ENCODE measurements around the gene AGAP1.

The AGAP1 gene

DNA sequence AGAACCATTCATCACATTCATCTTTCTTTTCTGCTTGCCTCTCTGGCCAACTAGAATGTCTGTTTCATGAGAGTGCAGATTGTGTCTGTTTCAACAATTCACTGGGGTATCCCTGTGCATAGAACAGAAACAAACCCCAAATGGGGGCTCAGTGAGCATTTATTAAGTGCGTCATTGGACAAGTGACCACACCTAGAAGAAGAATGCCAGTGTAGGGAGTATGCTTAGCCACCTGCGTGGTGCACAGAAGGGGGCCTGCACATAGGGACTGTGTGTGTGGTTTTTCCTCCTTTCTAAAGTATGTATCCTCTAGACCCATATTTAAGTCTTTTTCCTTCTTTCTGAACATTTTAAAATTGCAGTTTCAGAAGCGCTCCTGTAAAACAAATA is 255.9 kb downstream of the AGAP1 start:
- DNase-seq (ENCODE audit: extremely low spot score) = no peak
- ChIA-PET POLR2A (no interaction called here), CTCF (interaction anchor here (5.4 kb wide), 1 partner anchor 154 kb away, joined by 76 read pairs; no protein-coding TSS in a partner anchor)
- TF ChIP-seq, protein P1, sequence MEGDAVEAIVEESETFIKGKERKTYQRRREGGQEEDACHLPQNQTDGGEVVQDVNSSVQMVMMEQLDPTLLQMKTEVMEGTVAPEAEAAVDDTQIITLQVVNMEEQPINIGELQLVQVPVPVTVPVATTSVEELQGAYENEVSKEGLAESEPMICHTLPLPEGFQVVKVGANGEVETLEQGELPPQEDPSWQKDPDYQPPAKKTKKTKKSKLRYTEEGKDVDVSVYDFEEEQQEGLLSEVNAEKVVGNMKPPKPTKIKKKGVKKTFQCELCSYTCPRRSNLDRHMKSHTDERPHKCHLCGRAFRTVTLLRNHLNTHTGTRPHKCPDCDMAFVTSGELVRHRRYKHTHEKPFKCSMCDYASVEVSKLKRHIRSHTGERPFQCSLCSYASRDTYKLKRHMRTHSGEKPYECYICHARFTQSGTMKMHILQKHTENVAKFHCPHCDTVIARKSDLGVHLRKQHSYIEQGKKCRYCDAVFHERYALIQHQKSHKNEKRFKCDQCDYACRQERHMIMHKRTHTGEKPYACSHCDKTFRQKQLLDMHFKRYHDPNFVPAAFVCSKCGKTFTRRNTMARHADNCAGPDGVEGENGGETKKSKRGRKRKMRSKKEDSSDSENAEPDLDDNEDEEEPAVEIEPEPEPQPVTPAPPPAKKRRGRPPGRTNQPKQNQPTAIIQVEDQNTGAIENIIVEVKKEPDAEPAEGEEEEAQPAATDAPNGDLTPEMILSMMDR (IDR thresholded peaks at IDR 0.05; ENCODE audit: control extremely low read depth, extremely low read depth, low read depth, missing control alignments) = no peak

DNA sequence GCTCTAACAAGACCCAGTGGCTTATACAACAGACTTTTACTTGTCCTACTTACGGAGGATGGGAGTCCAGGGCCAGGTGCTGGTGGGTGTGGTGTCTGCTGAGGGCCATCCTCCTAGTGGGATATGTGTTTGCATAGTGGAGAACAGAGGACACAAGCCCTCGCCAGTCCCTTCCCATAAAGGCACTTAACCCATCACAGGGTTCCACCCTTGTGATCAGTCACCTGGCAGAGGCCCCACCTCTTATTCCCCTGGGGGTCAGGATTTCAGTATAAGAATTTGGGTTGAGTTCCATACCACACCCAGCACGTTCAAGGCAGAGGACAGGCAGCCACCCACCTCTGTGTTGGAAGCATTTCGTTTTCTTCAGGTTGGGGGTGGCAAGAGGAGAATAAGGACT is 259.0 kb downstream of the AGAP1 start:
- ChIA-PET POLR2A (no interaction called here), CTCF (no interaction called here)
- DNase-seq (ENCODE audit: extremely low spot score) = no peak
- TF ChIP-seq, protein P1 (IDR thresholded peaks at IDR 0.05; ENCODE audit: control extremely low read depth, extremely low read depth, low read depth, missing control alignments) = no peak

DNA sequence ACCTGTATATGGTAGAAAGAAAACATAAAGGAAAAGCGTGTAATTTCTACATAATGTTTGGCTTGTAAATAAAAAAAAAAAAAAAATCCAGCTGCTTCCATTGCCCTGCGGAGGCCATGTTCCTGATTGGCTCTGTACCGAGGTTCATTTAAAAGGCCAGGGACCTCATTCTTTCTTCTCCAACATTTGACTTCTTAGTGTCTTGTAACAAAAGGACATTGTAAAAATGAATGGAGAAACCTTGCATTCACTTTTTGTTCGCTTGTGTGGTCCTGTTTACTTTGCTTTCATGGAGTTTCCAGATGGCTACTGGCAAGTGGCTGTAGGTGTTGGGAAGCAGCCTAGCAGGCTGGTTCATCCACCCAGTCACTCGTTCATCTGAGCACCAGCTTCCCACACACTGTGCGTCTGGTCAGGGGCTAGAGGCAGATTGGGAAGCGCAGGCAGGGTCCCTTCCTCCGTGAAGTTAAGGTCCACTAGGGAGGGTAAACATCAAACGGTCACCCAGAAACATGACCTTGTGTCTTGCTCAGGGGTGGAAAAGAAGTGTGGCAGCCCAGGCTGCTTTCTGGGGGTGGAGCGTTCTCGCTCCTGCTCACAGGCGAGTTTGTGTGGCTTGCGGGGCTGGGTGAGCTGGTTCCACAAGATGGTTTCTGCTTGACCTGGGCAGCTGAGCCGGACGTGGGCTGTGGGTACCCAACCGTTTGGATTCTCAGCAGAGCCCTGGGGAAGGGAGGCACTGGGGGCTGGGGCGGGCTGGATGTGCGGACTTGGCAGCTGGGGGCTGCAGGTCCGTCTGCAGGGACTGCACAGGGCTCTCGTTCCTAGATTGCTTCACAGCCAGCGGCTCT is 260.7 kb downstream of the AGAP1 start:
- CTCF ChIA-PET = interaction anchor here (2.2 to 3.2 kb wide), 2 partner anchors 9 to 12 kb away, joined by 13 to 15 read pairs; no protein-coding TSS in a partner anchor

DNA sequence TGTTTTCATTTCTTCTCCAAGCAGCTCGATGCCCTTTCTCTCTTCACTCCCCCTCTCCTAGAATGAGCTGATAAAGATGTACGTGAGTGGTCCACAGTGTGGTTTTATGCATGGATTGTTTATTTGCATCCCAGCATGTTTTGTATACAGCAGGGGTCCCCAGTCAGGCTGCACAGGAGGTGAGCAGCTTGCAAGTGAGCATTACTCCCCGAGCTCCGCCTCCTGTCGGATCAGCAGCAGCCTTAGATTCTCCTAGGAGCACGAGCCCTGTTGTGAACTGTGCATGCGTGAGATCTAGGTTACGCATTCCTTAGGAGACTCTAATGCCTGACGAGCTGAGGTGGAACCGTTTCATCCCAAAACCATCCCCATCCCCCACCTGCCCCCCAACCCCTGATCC is 262.6 kb downstream of the AGAP1 start:
- CTCF ChIA-PET = interaction anchor here (2.2 to 3.2 kb wide), 2 partner anchors 10 kb away, joined by 13 to 15 read pairs; no protein-coding TSS in a partner anchor
- POLR2A ChIA-PET = no interaction called here
- TF ChIP-seq, protein P1 (IDR thresholded peaks at IDR 0.05; ENCODE audit: control extremely low read depth, extremely low read depth, low read depth, missing control alignments) = no peak
- DNase-seq (ENCODE audit: extremely low spot score) = no peak

More for the DNA sequence above, 260.7 kb downstream of the AGAP1 start:
- no peak for DNase-seq (ENCODE audit: extremely low spot score)
- POLR2A ChIA-PET = no interaction called here
- TF ChIP-seq, protein P1 (IDR thresholded peaks at IDR 0.05; ENCODE audit: control extremely low read depth, extremely low read depth, low read depth, missing control alignments) = no peak

DNA sequence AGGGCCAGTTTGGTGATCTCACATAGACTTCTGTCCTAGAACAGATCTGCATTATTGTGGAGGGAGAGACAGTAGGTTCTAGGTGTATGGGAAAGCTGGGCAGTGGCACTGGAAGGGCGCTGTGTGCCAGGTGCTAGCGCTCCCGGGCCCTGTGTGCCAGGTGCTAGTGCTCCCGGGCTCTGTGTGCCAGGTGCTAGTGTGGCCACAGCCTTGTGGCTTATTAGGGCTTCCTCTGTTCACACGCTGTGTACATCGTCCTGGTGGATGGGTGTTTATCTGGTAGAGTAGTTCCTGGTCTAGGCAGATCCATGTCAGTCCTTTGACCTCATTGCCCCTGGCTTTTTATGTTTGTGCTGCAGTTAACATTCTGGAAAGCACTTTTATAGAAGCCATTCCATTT is 263.4 kb downstream of the AGAP1 start:
- TF ChIP-seq, protein P1 (IDR thresholded peaks at IDR 0.05; ENCODE audit: control extremely low read depth, extremely low read depth, low read depth, missing control alignments) = no peak
- no peak for DNase-seq (ENCODE audit: extremely low spot score)
- CTCF ChIA-PET = interaction anchor here (1.3 to 3.2 kb wide), 3 partner anchors 9 to 424 kb away, joined by 4 to 15 read pairs (median 13); no protein-coding TSS in a partner anchor
- POLR2A ChIA-PET = no interaction called here

DNA sequence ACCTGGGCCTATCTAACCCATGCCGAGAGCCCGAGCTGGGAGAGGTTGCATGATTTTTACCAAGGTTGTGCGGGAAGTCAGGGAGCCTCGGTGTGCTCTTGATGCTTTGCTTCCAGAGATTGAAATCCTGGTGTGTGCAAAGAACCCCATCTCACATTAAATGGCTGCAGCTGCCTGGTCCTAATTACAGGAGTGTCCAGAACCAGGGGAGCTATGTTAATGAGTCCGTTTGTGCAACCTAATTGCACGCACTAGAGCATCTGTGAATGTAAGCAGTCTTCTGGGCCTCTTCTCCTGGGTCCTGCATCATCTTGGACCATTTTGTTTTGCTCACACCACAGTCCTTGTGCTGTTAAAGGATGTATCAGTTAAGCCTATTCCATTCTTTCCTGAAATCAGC is 263.8 kb downstream of the AGAP1 start:
- TF ChIP-seq, protein P1 (IDR thresholded peaks at IDR 0.05; ENCODE audit: control extremely low read depth, extremely low read depth, low read depth, missing control alignments) = no peak
- DNase-seq (ENCODE audit: extremely low spot score) = no peak
- ChIA-PET CTCF (interaction anchor here (1.3 kb wide), 1 partner anchor 424 kb away, joined by 4 read pairs; no protein-coding TSS in a partner anchor), POLR2A (no interaction called here)

Measured in GM10248 (cell line).